NCI-H460 (cell line): ENCODE data around the gene CYP2F1. TPM values are rescaled to one million over a fixed set of nuclear protein-coding genes. Genes with fewer than 3 reads are reported as not detected.

Source experiments
- DNase-seq: peaks from one replicate; pipeline ENCODE4 v3.0.0-alpha.2; 2016; ENCODE audit warnings: low read depth; ENCODE audit errors: extremely low read depth
- total RNA-seq: library from RNA; depleted of rRNA; stranded (reverse); fragments of >200 nt; shearing (Covaris generic); gene quantifications from 2 replicates; pipeline ENCODE4 v1.2.3, GENCODE V29; 2014; rRNA removed

The CYP2F1 gene
- total RNA-seq, 1 experiment from 2014 or later, result not detected

GRCh38 chr19:41175801-41176777 is 61.9 kb downstream of the CYP2F1 start:
- DNase-seq, result peak; percentile 4

Other genes starting within 250 kb of the CYP2F1 start
- gene CYP2A7, start 232.2 kb upstream of the CYP2F1 start, total RNA-seq, result not detected in 2 replicates
- gene CYP2B6, start 123.2 kb upstream of the CYP2F1 start, total RNA-seq, result not detected in 2 replicates
- gene CYP2A13, start 26.0 kb upstream of the CYP2F1 start, total RNA-seq, result not detected in 2 replicates
- 0.22 TPM in 1 of 2 replicates, not detected in the other for gene CYP2S1, start 78.8 kb downstream of the CYP2F1 start, total RNA-seq
- 27.7 and 29.8 TPM in 2 replicates for gene AXL, start 104.8 kb downstream of the CYP2F1 start, total RNA-seq
- gene HNRNPUL1, start 149.9 kb downstream of the CYP2F1 start, total RNA-seq, result 80.3 and 89.5 TPM in 2 replicates
- gene CCDC97, start 195.7 kb downstream of the CYP2F1 start, total RNA-seq, result 7.3 and 9.1 TPM in 2 replicates
- 4.8 and 9.4 TPM in 2 replicates for gene TGFB1, start 239.5 kb downstream of the CYP2F1 start, total RNA-seq
- 3.1 and 3.9 TPM in 2 replicates for gene B9D2, start 249.7 kb downstream of the CYP2F1 start, total RNA-seq